Neural cell (in vitro differentiated cells): ENCODE results near the gene EPB41L2. TPM values are rescaled to one million over a fixed set of nuclear protein-coding genes. Genes with fewer than 3 reads are reported as not detected.

Source experiments
- H2AFZ ChIP-seq: fragments of 200-600, 300-800 bp; sonication (generic), shearing (Covaris generic); 2 replicates; pipeline ENCODE4 v1.6.0; 2014; ENCODE audit warnings: low read depth, mild to moderate bottlenecking, antibody characterized with exemption, low read length, moderate library complexity
- H3F3A ChIP-seq: fragments of 200-600 bp; shearing (Covaris generic); 2 replicates; pipeline ENCODE4 v1.6.1; 2016; ENCODE audit warnings: mild to moderate bottlenecking, moderate library complexity, mixed read lengths, antibody characterized with exemption, low read length; ENCODE audit not compliant: insufficient read depth, poor library complexity, severe bottlenecking
- H3K27ac ChIP-seq: fragments of 200-600, 300-800 bp; sonication (generic), shearing (Covaris generic); 2 replicates; pipeline ENCODE4 v1.5.1; 2014; ENCODE audit warnings: mild to moderate bottlenecking, low read length, moderate library complexity
- H3K27me3 ChIP-seq: fragments of 300-800, 200-600 bp; sonication (generic), shearing (Covaris generic); 2 replicates; pipeline ENCODE4 v1.6.0; 2014; ENCODE audit warnings: mild to moderate bottlenecking, low read depth, low read length, moderate library complexity; ENCODE audit not compliant: insufficient read depth
- H3K36me3 ChIP-seq: fragments of 300-800, 200-600 bp; sonication (generic), shearing (Covaris generic); 2 replicates; pipeline ENCODE4 v1.5.1; 2014; ENCODE audit warnings: mild to moderate bottlenecking, antibody characterized with exemption, low read length, moderate library complexity; ENCODE audit not compliant: insufficient read depth
- H3K4me2 ChIP-seq: fragments of 300-800, 200-600 bp; sonication (generic), shearing (Covaris generic); 2 replicates; pipeline ENCODE4 v1.6.0; 2014; ENCODE audit warnings: mild to moderate bottlenecking, low read length
- H3K4me3 ChIP-seq: fragments of 300-800, 200-600 bp; sonication (generic), shearing (Covaris generic); 2 replicates; pipeline ENCODE4 v1.5.1; 2014; ENCODE audit warnings: mild to moderate bottlenecking, low read length, moderate library complexity
- H3K79me2 ChIP-seq: fragments of 200-600 bp; shearing (Covaris generic); replicated peaks from 2 replicates; pipeline ENCODE4 v1.6.0; 2014; ENCODE audit warnings: mild to moderate bottlenecking, low read length, moderate library complexity; ENCODE audit not compliant: insufficient read depth
- H3K9ac ChIP-seq: fragments of 300-800, 200-600 bp; sonication (generic), shearing (Covaris generic); 2 replicates; pipeline ENCODE4 v1.6.1; 2016; ENCODE audit warnings: mild to moderate bottlenecking, low read length, mixed read lengths
- H3K9me2 ChIP-seq: fragments of 200-600 bp; shearing (Covaris generic); 2 replicates; pipeline ENCODE4 v1.6.1; 2016; ENCODE audit warnings: mild to moderate bottlenecking, low read length, mixed read lengths; ENCODE audit not compliant: insufficient read depth
- H3K9me3 ChIP-seq: fragments of 200-600, 300-800 bp; sonication (generic), shearing (Covaris generic); 2 replicates; pipeline ENCODE4 v1.6.1; 2016; ENCODE audit warnings: mild to moderate bottlenecking, mixed run types, low read length, moderate library complexity, mixed read lengths
- H4K20me1 ChIP-seq: fragments of 200-600 bp; shearing (Covaris generic); 2 replicates; pipeline ENCODE4 v1.6.1; 2016; ENCODE audit warnings: mild to moderate bottlenecking, mixed run types; ENCODE audit not compliant: insufficient read depth
- CTCF ChIP-seq: fragments of 450-650 bp; IDR thresholded peaks from 2 replicates; pipeline ENCODE4 v1.5.1; 2014; ENCODE audit warnings: antibody characterized with exemption, mild to moderate bottlenecking, moderate library complexity; ENCODE audit not compliant: poor library complexity, severe bottlenecking
- EP300 ChIP-seq: fragments of 450-650 bp; conservative IDR thresholded peaks from 2 replicates; pipeline ENCODE4 v1.6.1; 2014; ENCODE audit warnings: antibody characterized with exemption, mild to moderate bottlenecking, moderate library complexity; ENCODE audit not compliant: poor library complexity, severe bottlenecking
- EZH2 ChIP-seq: fragments of 200-600, 300-800 bp; shearing (Covaris generic), sonication (generic); IDR thresholded peaks from 2 replicates; pipeline ENCODE4 v1.6.1; 2014; ENCODE audit warnings: antibody characterized with exemption, low read length, borderline replicate concordance, mild to moderate bottlenecking; ENCODE audit not compliant: insufficient read depth, poor library complexity, severe bottlenecking
- MXI1 ChIP-seq: fragments of 450-650 bp; conservative IDR thresholded peaks from 2 replicates; pipeline ENCODE4 v1.6.1; 2014; ENCODE audit warnings: antibody characterized with exemption, mild to moderate bottlenecking; ENCODE audit not compliant: poor library complexity, severe bottlenecking
- POLR2AphosphoS5 ChIP-seq: IDR thresholded peaks from 2 replicates; pipeline ENCODE4 v1.6.1; 2012
- RAD21 ChIP-seq: fragments of 450-650 bp; conservative IDR thresholded peaks from 2 replicates; pipeline ENCODE4 v1.6.1; 2014; ENCODE audit warnings: antibody characterized with exemption, mild to moderate bottlenecking, moderate library complexity
- REST ChIP-seq: IDR thresholded peaks from 2 replicates; pipeline ENCODE4 v1.6.1; 2012; ENCODE audit warnings: borderline replicate concordance
- SMC3 ChIP-seq: fragments of 450-650 bp; conservative IDR thresholded peaks from 2 replicates; pipeline ENCODE4 v1.6.1; 2014; ENCODE audit warnings: antibody characterized with exemption, mild to moderate bottlenecking, moderate library complexity; ENCODE audit not compliant: poor library complexity
- TAF1 ChIP-seq: IDR thresholded peaks from 2 replicates; pipeline ENCODE4 v1.6.1; 2012; ENCODE audit warnings: low read depth
- polyA plus RNA-seq: library from polyadenylated mRNA; depleted of rRNA; stranded (reverse); fragments of >200 nt; gene quantifications from 2 replicates; pipeline ENCODE4 v1.2.3, GENCODE V29; 2014

EPB41L2 gene
- polyA plus RNA-seq, 1 donor from 2014 or later, result 13.5 TPM

- Histone ChIP-seq H3K9me2 (no peaks in the 10 kb centered on the region), H3K27me3 (no peaks in the 10 kb centered on the region), H3K27ac (no peak overlapping the region), H3K79me2 (no peaks in the 10 kb centered on the region), H3K4me2 (no peak overlapping the region), H3K9ac (no peak overlapping the region), H4K20me1 (no peaks in the 10 kb centered on the region), H3K36me3 (no peaks in the 10 kb centered on the region), H3K4me3 (no peak overlapping the region), H2AFZ (no peak overlapping the region), H3F3A (no peaks in the 10 kb centered on the region), H3K9me3 (no peaks in the 10 kb centered on the region)
- TF ChIP-seq SMC3 (no peak), REST (no peak), MXI1 (no peak), POLR2AphosphoS5 (no peak), TAF1 (no peak), RAD21 (no peak), EZH2 (no peak), CTCF (no peak), EP300 (no peak)
Observed at GRCh38 chr6:131007286-131007685, 55.8 kb downstream of the EPB41L2 start.

GRCh38 chr6:131005439-131006016 is 57.5 kb downstream of the EPB41L2 start:
- TF ChIP-seq REST (no peak), MXI1 (no peak), EP300 (no peak)
- Histone ChIP-seq H3K9me3 (no peaks in the 10 kb centered on the region), H3F3A (no peaks in the 10 kb centered on the region), H4K20me1 (no peaks in the 10 kb centered on the region), H3K27ac (no peak overlapping the region), H3K36me3 (no peaks in the 10 kb centered on the region), H3K9ac (no peak overlapping the region), H3K4me3 (no peak overlapping the region), H3K27me3 (no peaks in the 10 kb centered on the region), H2AFZ (no peak overlapping the region), H3K4me2 (no peak overlapping the region), H3K79me2 (no peaks in the 10 kb centered on the region), H3K9me2 (no peaks in the 10 kb centered on the region)
